ENCODE data around the gene CD2AP. TPM values are rescaled to one million over a fixed set of nuclear protein-coding genes. Genes with fewer than 3 reads are reported as not detected.

CD2AP gene
- total RNA-seq, 2 experiments from 2014 or later = 28.3 to 29.2 TPM

- no peaks in the 10 kb centered on the region for H3K9me3 Mint-ChIP-seq
- H3K4me1 Mint-ChIP-seq (ENCODE audit: low read depth) = no peaks in the 10 kb centered on the region
- ChIA-PET POLR2A (no interaction called here), CTCF (interaction anchor here (0.6 kb wide), 1 partner anchor 1350 kb away, joined by 3 read pairs; no protein-coding TSS in a partner anchor)
- ATAC-seq (no peak), DNase-seq (no peak)
- no peak overlapping the region for H3K27ac Mint-ChIP-seq
- H3K4me3 Mint-ChIP-seq = no peak overlapping the region
- H3K27me3 Mint-ChIP-seq = no peaks in the 10 kb centered on the region
- no peak for TF ChIP-seq CTCF (IDR thresholded peaks at IDR 0.05)
- H3K36me3 Mint-ChIP-seq (ENCODE audit: low read depth) = peaks cover 34% of the 10 kb centered on the region
- intact Hi-C loops (cut with micrococcal nuclease) = no loop called here
Observed at GRCh38 chr6:47595785-47596184, 118.2 kb downstream of the CD2AP start.

- no peak overlapping the region for H3K27ac Mint-ChIP-seq
- H3K27me3 Mint-ChIP-seq = no peaks in the 10 kb centered on the region
- ChIA-PET CTCF (no interaction called here), POLR2A (no interaction called here)
- DNase-seq = no peak
- H3K4me3 Mint-ChIP-seq = no peak overlapping the region
- no peak for ATAC-seq
- H3K4me1 Mint-ChIP-seq (ENCODE audit: low read depth) = no peaks in the 10 kb centered on the region
- peaks cover 27% of the 10 kb centered on the region for H3K36me3 Mint-ChIP-seq (ENCODE audit: low read depth)
- no peak for TF ChIP-seq CTCF (IDR thresholded peaks at IDR 0.05)
- no peaks in the 10 kb centered on the region for H3K9me3 Mint-ChIP-seq
- intact Hi-C loops (cut with micrococcal nuclease) = no loop called here
Observed at GRCh38 chr6:47598367-47598766, 120.8 kb downstream of the CD2AP start.

- ATAC-seq (no peak), DNase-seq (no peak)
- Mint-ChIP-seq H3K9me3 (no peaks in the 10 kb centered on the region), H3K4me1 (ENCODE audit: low read depth) (no peaks in the 10 kb centered on the region), H3K36me3 (ENCODE audit: low read depth) (peaks cover 23% of the 10 kb centered on the region), H3K27ac (no peak overlapping the region), H3K27me3 (no peaks in the 10 kb centered on the region), H3K4me3 (no peak overlapping the region)
- CTCF ChIA-PET = interaction anchor here (1.6 to 2.0 kb wide), 2 partner anchors 32 to 185 kb away, joined by 7 to 10 read pairs; no protein-coding TSS in a partner anchor
- intact Hi-C loops (cut with micrococcal nuclease) = no loop called here
- POLR2A ChIA-PET = no interaction called here
- TF ChIP-seq CTCF (IDR thresholded peaks at IDR 0.05) = no peak
Observed at GRCh38 chr6:47599512-47599911, 121.9 kb downstream of the CD2AP start.

GRCh38 chr6:47603227-47603626 lies 125.6 kb downstream of the CD2AP start:
- intact Hi-C loops (cut with micrococcal nuclease) = no loop called here

GRCh38 chr6:47603995-47604394 lies 126.4 kb downstream of the CD2AP start:
- ChIA-PET CTCF (no interaction called here), POLR2A (no interaction called here)
- ATAC-seq (no peak), DNase-seq (no peak)
- Mint-ChIP-seq H3K9me3 (no peaks in the 10 kb centered on the region), H3K27me3 (no peaks in the 10 kb centered on the region), H3K4me1 (ENCODE audit: low read depth) (no peaks in the 10 kb centered on the region), H3K27ac (no peak overlapping the region), H3K36me3 (ENCODE audit: low read depth) (peaks cover 16% of the 10 kb centered on the region), H3K4me3 (no peak overlapping the region)
- no peak for TF ChIP-seq CTCF (IDR thresholded peaks at IDR 0.05)
- intact Hi-C loops (cut with micrococcal nuclease) = no loop called here

More at GRCh38 chr6:47603227-47603626, 125.6 kb downstream of the CD2AP start:
- no peak for TF ChIP-seq CTCF (IDR thresholded peaks at IDR 0.05)
- Mint-ChIP-seq H3K4me1 (ENCODE audit: low read depth) (no peaks in the 10 kb centered on the region), H3K27ac (no peak overlapping the region), H3K4me3 (no peak overlapping the region), H3K27me3 (no peaks in the 10 kb centered on the region), H3K9me3 (no peaks in the 10 kb centered on the region), H3K36me3 (ENCODE audit: low read depth) (peaks cover 16% of the 10 kb centered on the region)
- no peak for DNase-seq
- ATAC-seq = no peak
- CTCF ChIA-PET = no interaction called here
- POLR2A ChIA-PET = no interaction called here
